GM12874 (cell line): Measurements from ENCODE around the gene DYTN.

ENCODE experiments used
- TF ChIP-seq, protein P1 (sequence below): IDR thresholded peaks from 2 replicates; pipeline ENCODE4 v1.5.1; 2011; ENCODE audit warnings: low read depth, mild to moderate bottlenecking, control low read depth, low read length, moderate library complexity; ENCODE audit not compliant: insufficient read depth

The DYTN gene

DNA sequence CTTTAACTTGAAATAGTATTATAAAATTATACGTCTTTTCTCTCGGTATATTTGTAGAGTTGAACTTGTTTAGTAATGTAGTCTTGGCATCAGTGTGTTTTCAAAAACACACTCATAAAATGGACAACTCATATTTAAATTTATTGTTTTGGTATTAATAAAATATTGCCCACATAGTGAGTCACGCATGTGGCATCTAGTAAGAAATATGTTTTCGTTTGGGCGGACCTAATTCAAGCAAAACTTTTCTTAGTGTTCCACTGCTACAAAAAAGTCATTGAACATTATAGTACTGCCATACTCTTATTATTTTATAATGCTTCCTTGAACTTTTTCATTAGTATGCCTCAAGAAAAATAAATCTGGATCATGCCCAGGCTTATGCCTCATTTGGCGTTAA is 107.0 kb downstream of the DYTN start:
- TF ChIP-seq, protein P1, sequence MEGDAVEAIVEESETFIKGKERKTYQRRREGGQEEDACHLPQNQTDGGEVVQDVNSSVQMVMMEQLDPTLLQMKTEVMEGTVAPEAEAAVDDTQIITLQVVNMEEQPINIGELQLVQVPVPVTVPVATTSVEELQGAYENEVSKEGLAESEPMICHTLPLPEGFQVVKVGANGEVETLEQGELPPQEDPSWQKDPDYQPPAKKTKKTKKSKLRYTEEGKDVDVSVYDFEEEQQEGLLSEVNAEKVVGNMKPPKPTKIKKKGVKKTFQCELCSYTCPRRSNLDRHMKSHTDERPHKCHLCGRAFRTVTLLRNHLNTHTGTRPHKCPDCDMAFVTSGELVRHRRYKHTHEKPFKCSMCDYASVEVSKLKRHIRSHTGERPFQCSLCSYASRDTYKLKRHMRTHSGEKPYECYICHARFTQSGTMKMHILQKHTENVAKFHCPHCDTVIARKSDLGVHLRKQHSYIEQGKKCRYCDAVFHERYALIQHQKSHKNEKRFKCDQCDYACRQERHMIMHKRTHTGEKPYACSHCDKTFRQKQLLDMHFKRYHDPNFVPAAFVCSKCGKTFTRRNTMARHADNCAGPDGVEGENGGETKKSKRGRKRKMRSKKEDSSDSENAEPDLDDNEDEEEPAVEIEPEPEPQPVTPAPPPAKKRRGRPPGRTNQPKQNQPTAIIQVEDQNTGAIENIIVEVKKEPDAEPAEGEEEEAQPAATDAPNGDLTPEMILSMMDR = no peak

DNA sequence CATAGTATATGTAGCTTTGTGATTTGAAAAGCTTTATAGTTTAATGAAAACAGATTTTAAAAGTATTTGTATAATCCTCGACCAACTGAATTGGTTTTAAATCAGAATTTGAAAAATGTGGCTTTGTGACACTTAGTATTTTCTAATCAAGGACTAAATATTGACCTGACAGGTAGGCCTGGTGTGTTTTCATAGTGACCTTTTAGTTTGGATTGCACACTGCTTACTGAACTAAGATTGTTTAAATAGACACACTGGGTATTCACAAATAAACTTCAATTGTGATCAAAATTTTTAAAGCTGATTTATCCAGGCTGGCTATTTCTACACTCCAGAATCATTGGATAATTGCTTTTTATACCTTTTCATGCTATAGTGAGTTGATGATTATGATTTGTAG is 107.7 kb downstream of the DYTN start:
- TF ChIP-seq, protein P1 = no peak

DNA sequence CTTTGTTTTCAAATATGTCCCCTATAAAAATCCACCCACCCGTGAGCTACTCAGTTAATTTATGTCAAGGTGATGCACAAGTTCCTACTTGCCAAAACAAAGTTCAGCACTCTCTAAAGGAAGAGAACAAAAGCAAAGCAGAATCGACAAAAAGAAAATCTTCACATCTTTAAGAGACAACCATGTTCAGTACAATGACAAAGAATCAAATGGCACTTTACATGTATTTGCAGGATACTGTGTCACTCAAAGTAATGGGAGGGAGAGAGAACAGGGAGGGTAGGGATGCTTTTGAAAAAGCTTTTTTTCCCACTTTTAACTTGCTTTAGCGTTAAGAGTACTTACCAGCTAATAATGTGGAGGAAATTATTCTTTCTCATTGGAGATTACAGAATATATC is 115.0 kb downstream of the DYTN start:
- TF ChIP-seq, protein P1 = no peak
